ENCODE measurements around the gene CCDC188. TPM values are rescaled to one million over a fixed set of nuclear protein-coding genes. Genes with fewer than 3 reads are reported as not detected.
A peak's percentile ranks its signal among the peaks of the same experiment; 100 is the strongest.

Gene CCDC188
- total RNA-seq, 2 donors from 2014 or later: 0.32 to 0.77 TPM

DNA sequence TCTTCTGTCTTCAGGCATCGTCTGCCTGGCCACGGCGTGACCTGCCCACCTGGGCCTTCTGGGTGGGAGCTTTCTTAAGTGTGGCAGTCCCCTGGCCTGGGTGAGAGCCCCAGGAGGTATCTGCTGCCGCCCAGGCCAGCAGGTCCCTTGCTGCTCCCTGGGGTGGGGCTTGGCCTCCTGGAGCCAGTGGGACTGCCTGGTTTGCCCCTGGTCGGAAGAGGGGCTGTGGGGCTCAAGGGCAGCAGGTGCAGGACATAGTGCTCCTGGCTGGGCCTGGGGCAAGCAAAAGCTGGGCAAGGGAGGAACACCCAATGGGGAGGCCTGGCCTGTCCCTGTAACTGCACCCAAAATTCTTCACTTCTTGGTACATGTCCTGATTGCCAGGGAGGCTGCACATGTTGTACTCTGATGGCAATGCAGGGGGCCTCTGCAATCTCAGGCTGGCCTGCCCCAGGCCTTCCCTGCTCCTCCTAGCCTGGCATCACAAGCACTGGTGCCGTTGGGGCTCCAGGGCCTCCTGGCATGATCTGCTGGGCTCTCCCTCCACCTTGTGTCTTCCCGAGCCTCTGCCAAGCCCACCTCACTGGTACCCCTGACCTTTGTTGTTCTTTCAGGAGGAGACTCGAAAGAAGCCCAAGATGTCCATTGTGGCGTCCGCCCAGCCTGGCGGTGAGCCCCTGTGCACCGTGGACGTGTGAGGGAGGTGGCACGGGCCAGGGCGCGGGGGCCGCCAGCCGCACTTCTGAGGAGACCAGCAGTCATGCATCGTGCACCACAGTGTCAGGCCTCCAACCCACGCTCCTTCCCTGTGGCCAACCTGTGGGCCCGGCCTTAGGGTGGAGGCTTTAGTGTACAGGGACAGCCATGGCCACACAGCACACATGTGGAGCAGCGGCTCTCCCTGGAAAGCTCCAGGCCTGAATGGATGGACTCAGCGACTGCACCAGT lies 41.2 kb downstream of the CCDC188 start:
- ATAC-seq (replicated peaks): no peak
- Mint-ChIP-seq H3K27me3 (no peaks in the 10 kb centered on the region), H3K27ac (no peak overlapping the region), H3K36me3 (ENCODE audit: low read depth) (peaks cover 79% of the 10 kb centered on the region), H3K4me3 (no peak overlapping the region), H3K4me1 (peaks cover 5% of the 10 kb centered on the region), H3K9me3 (no peaks in the 10 kb centered on the region)

DNA sequence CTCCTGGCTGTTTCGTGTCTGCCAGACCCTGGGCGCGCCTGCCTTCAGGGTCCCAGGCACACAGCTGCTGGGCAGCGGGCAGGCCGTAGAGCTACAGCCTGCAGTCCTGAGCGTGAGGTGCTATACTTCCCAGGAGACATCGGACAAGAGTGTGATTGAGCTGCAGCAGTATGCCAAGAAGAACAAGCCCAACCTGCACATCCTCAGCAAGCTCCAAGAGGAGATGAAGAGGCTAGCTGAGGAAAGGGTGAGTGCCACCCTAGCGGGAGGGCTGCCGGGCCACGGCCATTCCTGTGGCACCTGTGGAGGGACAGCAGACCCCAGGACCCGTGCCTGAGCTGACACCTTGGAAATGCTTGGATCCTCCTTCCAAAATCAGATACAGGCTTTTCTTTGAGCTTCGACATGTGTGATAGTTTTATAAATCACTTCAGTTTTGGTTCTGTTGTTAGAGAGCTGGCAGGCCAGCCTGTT lies 42.1 kb downstream of the CCDC188 start:
- no peak for ATAC-seq (replicated peaks)
- H3K27me3 Mint-ChIP-seq: no peaks in the 10 kb centered on the region
- H3K4me1 Mint-ChIP-seq: peaks cover 5% of the 10 kb centered on the region
- H3K27ac Mint-ChIP-seq: no peak overlapping the region
- H3K9me3 Mint-ChIP-seq: no peaks in the 10 kb centered on the region
- H3K36me3 Mint-ChIP-seq (ENCODE audit: low read depth): peaks cover 75% of the 10 kb centered on the region
- H3K4me3 Mint-ChIP-seq: no peak overlapping the region

GRCh38 chr22:20107951-20108756 lies 42.7 kb downstream of the CCDC188 start:
- H3K27me3 Mint-ChIP-seq: no peaks in the 10 kb centered on the region
- H3K36me3 Mint-ChIP-seq (ENCODE audit: low read depth): peaks cover 80% of the 10 kb centered on the region
- no peak overlapping the region for H3K4me3 Mint-ChIP-seq
- no peaks in the 10 kb centered on the region for H3K9me3 Mint-ChIP-seq
- H3K27ac Mint-ChIP-seq: peak overlapping the region; percentile 61
- ATAC-seq (replicated peaks): no peak
- H3K4me1 Mint-ChIP-seq: peaks cover 5% of the 10 kb centered on the region

GRCh38 chr22:20107471-20107901 lies 43.4 kb downstream of the CCDC188 start:
- ATAC-seq (replicated peaks): no peak
- H3K4me1 Mint-ChIP-seq: peaks cover 5% of the 10 kb centered on the region
- peak overlapping the region; percentile 61 for H3K27ac Mint-ChIP-seq
- peaks cover 87% of the 10 kb centered on the region for H3K36me3 Mint-ChIP-seq (ENCODE audit: low read depth)
- H3K27me3 Mint-ChIP-seq: no peaks in the 10 kb centered on the region
- no peaks in the 10 kb centered on the region for H3K9me3 Mint-ChIP-seq
- no peak overlapping the region for H3K4me3 Mint-ChIP-seq

- Mint-ChIP-seq H3K27ac (no peak overlapping the region), H3K9me3 (no peaks in the 10 kb centered on the region), H3K4me3 (no peak overlapping the region), H3K27me3 (no peaks in the 10 kb centered on the region), H3K36me3 (ENCODE audit: low read depth) (peaks cover 87% of the 10 kb centered on the region), H3K4me1 (peaks cover 6% of the 10 kb centered on the region)
- ATAC-seq (replicated peaks): no peak
Observed at GRCh38 chr22:20106849-20107237, 44.0 kb downstream of the CCDC188 start.

- peaks cover 5% of the 10 kb centered on the region for H3K4me1 Mint-ChIP-seq
Observed at GRCh38 chr22:20106205-20106848, 44.5 kb downstream of the CCDC188 start.

DNA sequence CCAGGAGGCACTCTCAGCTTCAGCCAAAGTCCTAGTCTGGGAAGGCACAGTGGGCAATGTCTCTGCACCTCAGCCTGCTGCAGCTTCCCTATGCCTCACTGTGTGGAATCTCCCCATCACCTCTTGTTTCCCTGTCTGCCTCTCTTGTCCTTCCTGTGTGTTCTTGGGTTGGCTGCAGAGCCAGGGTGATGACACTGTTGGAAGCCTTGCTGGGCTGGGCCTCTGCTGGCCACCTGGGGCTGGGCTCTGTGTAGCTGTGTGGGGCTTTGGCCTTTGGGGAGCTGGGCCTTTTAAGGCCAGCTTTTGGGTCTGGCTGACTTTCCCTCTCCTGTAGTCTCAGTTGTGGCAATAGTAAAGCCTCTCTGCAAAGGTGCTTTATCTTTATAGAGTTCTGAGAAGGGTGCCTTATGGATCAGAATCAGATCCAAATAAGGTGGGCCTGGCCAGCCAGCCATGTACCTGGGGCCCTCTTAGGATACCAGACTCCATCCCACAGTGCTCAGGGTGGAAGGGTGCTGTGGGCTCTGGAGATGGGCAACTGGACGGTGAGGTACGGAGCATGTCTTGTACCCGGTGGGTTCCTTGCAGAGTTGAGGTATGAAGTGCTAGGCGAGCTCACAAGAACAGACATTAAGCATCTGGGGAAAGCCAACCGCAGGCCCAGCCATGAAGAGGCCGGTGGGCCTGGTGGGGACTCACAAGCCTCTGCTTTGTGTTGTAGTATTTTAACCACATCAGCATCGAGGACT lies 45.2 kb downstream of the CCDC188 start:
- peak overlapping the region; percentile 25 for H3K27ac Mint-ChIP-seq
- H3K4me1 Mint-ChIP-seq: peaks cover 11% of the 10 kb centered on the region
- no peaks in the 10 kb centered on the region for H3K9me3 Mint-ChIP-seq
- no peak overlapping the region for H3K4me3 Mint-ChIP-seq
- no peaks in the 10 kb centered on the region for H3K27me3 Mint-ChIP-seq
- peaks cover 83% of the 10 kb centered on the region for H3K36me3 Mint-ChIP-seq (ENCODE audit: low read depth)
- ATAC-seq (replicated peaks): no peak

More at GRCh38 chr22:20106205-20106848, 44.5 kb downstream of the CCDC188 start:
- Mint-ChIP-seq H3K27ac (no peak overlapping the region), H3K36me3 (ENCODE audit: low read depth) (peaks cover 83% of the 10 kb centered on the region), H3K27me3 (no peaks in the 10 kb centered on the region), H3K9me3 (no peaks in the 10 kb centered on the region), H3K4me3 (no peak overlapping the region)
- no peak for ATAC-seq (replicated peaks)

DNA sequence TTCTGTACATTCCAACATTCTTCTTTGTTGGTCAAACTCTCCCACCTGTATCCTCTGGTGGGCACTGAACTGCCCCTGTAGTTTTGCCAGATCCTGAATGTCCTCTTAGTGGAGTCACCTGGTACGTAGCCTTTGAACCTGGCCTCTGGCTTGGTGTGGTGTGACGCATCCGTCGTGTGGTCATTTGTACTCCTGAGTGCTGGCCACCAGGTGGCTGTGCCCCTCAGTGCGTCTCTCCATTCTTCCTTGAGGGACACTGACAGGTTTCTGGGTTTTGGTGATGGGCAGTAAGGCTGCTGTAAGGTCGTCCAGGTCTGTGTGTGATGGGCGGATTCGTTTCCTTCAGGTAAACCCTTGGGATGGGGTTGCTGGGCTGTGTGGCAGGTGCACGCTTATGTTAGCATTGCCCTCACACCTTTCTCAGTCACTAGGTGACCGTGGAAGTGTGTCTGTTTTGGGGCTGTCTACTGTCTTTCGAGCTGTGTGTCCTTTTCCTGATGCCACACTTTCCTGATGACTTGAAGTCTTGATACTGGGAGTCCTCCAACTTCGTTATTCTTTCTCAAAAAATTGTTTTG lies 48.6 kb downstream of the CCDC188 start:
- Mint-ChIP-seq H3K36me3 (ENCODE audit: low read depth) (peaks cover 85% of the 10 kb centered on the region), H3K9me3 (no peaks in the 10 kb centered on the region), H3K27me3 (no peaks in the 10 kb centered on the region), H3K4me3 (peak overlapping the region; percentile 81), H3K27ac (peak overlapping the region; percentile 69), H3K4me1 (peaks cover 16% of the 10 kb centered on the region)
- ATAC-seq (replicated peaks): no peak

DNA sequence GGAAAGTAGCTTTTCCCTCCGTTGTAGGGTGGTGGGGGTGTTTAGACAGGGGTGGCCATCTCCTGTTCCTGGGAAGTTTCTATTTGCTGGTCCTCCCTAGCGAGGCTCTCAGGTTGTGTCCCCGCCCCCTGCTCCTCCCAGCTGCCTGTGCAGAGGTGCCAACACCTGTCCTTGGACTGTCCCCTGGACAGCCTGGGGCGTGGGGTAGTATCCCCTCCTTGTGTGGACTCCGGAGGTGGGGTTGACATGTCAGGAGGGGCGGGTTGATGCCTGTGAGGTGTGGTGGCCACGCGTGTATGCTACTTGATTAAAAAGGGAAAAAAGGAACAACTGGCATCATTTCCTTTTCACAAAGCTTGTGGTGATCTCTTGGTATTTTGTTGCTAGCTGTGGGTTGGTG lies 49.2 kb downstream of the CCDC188 start:
- Mint-ChIP-seq H3K4me3 (peak overlapping the region; percentile 81), H3K9me3 (no peaks in the 10 kb centered on the region), H3K27me3 (no peaks in the 10 kb centered on the region), H3K36me3 (ENCODE audit: low read depth) (peaks cover 86% of the 10 kb centered on the region), H3K4me1 (peaks cover 16% of the 10 kb centered on the region), H3K27ac (peak overlapping the region; percentile 87)
- no peak for ATAC-seq (replicated peaks)

GRCh38 chr22:20099099-20099711 lies 51.6 kb downstream of the CCDC188 start:
- H3K36me3 Mint-ChIP-seq (ENCODE audit: low read depth): peaks cover 91% of the 10 kb centered on the region
- peak overlapping the region; percentile 81 for H3K4me3 Mint-ChIP-seq

More at GRCh38 chr22:20099099-20099711, 51.6 kb downstream of the CCDC188 start:
- H3K9me3 Mint-ChIP-seq: no peaks in the 10 kb centered on the region
- no peaks in the 10 kb centered on the region for H3K27me3 Mint-ChIP-seq
- peak overlapping the region; percentile 87 for H3K27ac Mint-ChIP-seq
- ATAC-seq (replicated peaks): no peak
- H3K4me1 Mint-ChIP-seq: peaks cover 22% of the 10 kb centered on the region

Measured in activated T-helper 17 cell treated with anti-CD3 and anti-CD28 coated beads, Interleukin-2, amount 50 U/mL, for 72 hours (primary cell).